Measurements from ENCODE around the gene TYW1B.
"Not testable (repeated sequence)": the region's sequence is repeated elsewhere in the genome, so short reads cannot be mapped to it uniquely, and the experiment has no call there.

DNA sequence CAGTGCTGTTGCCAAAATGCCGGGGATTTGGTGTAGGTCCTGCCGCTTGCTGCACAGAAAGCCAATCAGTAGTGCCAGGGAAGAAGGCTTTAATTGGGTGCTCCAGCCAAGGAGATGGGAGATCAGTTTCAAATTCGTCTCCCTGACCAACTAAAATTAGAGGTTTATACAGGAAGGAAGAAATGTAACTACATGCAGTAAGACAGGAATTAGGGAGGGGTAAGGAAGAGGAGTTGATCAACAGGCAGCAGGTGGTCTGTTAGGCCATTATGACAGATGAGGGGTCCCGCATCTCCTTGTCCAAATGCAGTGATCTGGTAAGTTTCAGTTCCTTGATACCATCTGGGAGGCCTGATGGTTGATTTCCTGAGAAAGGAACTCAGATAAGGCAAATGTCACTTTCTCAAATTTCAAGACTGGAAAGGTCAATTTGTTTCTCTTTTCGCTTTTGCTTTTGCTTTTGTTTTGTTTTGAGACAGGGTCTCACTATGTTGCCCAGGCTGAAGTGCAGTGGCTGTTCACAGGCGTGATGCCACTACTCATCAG lies 13.0 kb upstream of the TYW1B start:
- TF ChIP-seq, protein P1, sequence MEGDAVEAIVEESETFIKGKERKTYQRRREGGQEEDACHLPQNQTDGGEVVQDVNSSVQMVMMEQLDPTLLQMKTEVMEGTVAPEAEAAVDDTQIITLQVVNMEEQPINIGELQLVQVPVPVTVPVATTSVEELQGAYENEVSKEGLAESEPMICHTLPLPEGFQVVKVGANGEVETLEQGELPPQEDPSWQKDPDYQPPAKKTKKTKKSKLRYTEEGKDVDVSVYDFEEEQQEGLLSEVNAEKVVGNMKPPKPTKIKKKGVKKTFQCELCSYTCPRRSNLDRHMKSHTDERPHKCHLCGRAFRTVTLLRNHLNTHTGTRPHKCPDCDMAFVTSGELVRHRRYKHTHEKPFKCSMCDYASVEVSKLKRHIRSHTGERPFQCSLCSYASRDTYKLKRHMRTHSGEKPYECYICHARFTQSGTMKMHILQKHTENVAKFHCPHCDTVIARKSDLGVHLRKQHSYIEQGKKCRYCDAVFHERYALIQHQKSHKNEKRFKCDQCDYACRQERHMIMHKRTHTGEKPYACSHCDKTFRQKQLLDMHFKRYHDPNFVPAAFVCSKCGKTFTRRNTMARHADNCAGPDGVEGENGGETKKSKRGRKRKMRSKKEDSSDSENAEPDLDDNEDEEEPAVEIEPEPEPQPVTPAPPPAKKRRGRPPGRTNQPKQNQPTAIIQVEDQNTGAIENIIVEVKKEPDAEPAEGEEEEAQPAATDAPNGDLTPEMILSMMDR (IDR thresholded peaks at IDR 0.05; ENCODE audit: extremely low read depth in 1 of 2, insufficient read depth in 1 of 2, low read depth in 1 of 2, low read length in 2 of 2) = not testable (repeated sequence)
- TF ChIP-seq, protein P2, sequence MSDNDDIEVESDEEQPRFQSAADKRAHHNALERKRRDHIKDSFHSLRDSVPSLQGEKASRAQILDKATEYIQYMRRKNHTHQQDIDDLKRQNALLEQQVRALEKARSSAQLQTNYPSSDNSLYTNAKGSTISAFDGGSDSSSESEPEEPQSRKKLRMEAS (IDR thresholded peaks at IDR 0.05; ENCODE audit: insufficient read depth, insufficient read length) = not testable (repeated sequence)
- not testable (repeated sequence) for TF ChIP-seq POLR2A (IDR thresholded peaks at IDR 0.05; ENCODE audit: low read depth, low read length); EZH2 (IDR thresholded peaks at IDR 0.05; ENCODE audit: borderline replicate concordance, low read depth, low read length, severe bottlenecking); FOS (IDR thresholded peaks at IDR 0.05; ENCODE audit: borderline replicate concordance, insufficient read depth, low read length); MYC (IDR thresholded peaks at IDR 0.05; ENCODE audit: low read depth, low read length); POLR2AphosphoS5 (IDR thresholded peaks at IDR 0.05; ENCODE audit: insufficient read depth, low read depth, low read length); JUN (IDR thresholded peaks at IDR 0.05; ENCODE audit: borderline replicate concordance, insufficient read depth, insufficient read length, low read depth); GATA2 (IDR thresholded peaks at IDR 0.05; ENCODE audit: insufficient read depth, insufficient read length, low read depth, low read length)
